CD4-positive, alpha-beta T cell treated with Interleukin-21 for 1 hour (primary cell): ENCODE data around the gene CDKAL1.

ENCODE experiments used
- DNase-seq: peaks from one replicate; pipeline ENCODE4 v3.0.0-alpha.2; 2020

CDKAL1 gene

GRCh38 chr6:21281366-21281765 lies 747.1 kb downstream of the CDKAL1 start:
- DNase-seq: no peak
